ENCODE results near the gene DDX54.
A peak's percentile ranks its signal among the peaks of the same experiment; 100 is the strongest.

DDX54 gene

GRCh38 chr12:113196990-113197389, 11.7 kb upstream of the DDX54 start:
- DNase-seq, result peak in 41 of 42 donors; percentile 35 to 89 (median 70)
- intact Hi-C loops (cut with DNase I), result loop anchor here (10.0 kb wide), 2 partner anchors 158 to 228 kb away; partner anchors contain the start of genes PLBD2 and SDSL

- DNase-seq, result no peak
- intact Hi-C loops (cut with DNase I), result loop anchor here (10.0 kb wide), 2 partner anchors 158 to 228 kb away; partner anchors contain the start of genes PLBD2 and SDSL
Measured at GRCh38 chr12:113196582-113196981, 11.3 kb upstream of the DDX54 start.

- intact Hi-C loops (cut with DNase I), result loop anchor here (10.0 kb wide), 2 partner anchors 159 to 229 kb away; partner anchors contain the start of genes PLBD2 and SDSL
- no peak for DNase-seq
Measured at GRCh38 chr12:113195598-113195997, 10.3 kb upstream of the DDX54 start.

GRCh38 chr12:113194971-113195391, 9.7 kb upstream of the DDX54 start:
- intact Hi-C loops (cut with DNase I), result loop anchor here (10.0 kb wide), 2 partner anchors 160 to 230 kb away; partner anchors contain the start of genes PLBD2 and SDSL
- no peak for DNase-seq

- no peak for DNase-seq
- intact Hi-C loops (cut with DNase I), result loop anchor here (10.0 kb wide), 2 partner anchors 164 to 234 kb away; partner anchors contain the start of genes PLBD2 and SDSL
Measured at GRCh38 chr12:113191227-113191626, 5.9 kb upstream of the DDX54 start.

GRCh38 chr12:113190761-113191160, 5.5 kb upstream of the DDX54 start:
- peak in 3 of 42 donors; percentile 23 to 43 (median 31) for DNase-seq
- intact Hi-C loops (cut with DNase I), result loop anchor here (10.0 kb wide), 2 partner anchors 164 to 234 kb away; partner anchors contain the start of genes PLBD2 and SDSL

- intact Hi-C loops (cut with DNase I), result no loop called here
Measured at GRCh38 chr12:113189361-113189760, 4.1 kb upstream of the DDX54 start.

GRCh38 chr12:113186666-113187325, 1.5 kb upstream of the DDX54 start:
- DNase-seq, result no peak
- intact Hi-C loops (cut with DNase I), result no loop called here

More at GRCh38 chr12:113189361-113189760, 4.1 kb upstream of the DDX54 start:
- no peak for DNase-seq

GRCh38 chr12:113186033-113186365, 721 bp upstream of the DDX54 start:
- intact Hi-C loops (cut with DNase I), result no loop called here
- no peak for DNase-seq

- peak; percentile 76 to 96 (median 88) for DNase-seq
- intact Hi-C loops (cut with DNase I), result no loop called here
Measured at GRCh38 chr12:113184900-113185179, 438 bp downstream of the DDX54 start.

GRCh38 chr12:113184098-113184899, 979 bp downstream of the DDX54 start:
- DNase-seq, result peak in 4 of 42 donors; percentile 9 to 33 (median 26)
- intact Hi-C loops (cut with DNase I), result no loop called here

- intact Hi-C loops (cut with DNase I), result no loop called here
- DNase-seq, result no peak
Measured at GRCh38 chr12:113183030-113183589, 2.2 kb downstream of the DDX54 start.

- no peak for DNase-seq
- intact Hi-C loops (cut with DNase I), result no loop called here
Measured at GRCh38 chr12:113181975-113182374, 3.3 kb downstream of the DDX54 start.

- intact Hi-C loops (cut with DNase I), result no loop called here
- no peak for DNase-seq
Measured at GRCh38 chr12:113180333-113180732, 4.9 kb downstream of the DDX54 start.

- intact Hi-C loops (cut with DNase I), result no loop called here
- DNase-seq, result no peak
Measured at GRCh38 chr12:113179023-113179422, 6.3 kb downstream of the DDX54 start.

- DNase-seq, result peak; percentile 19 to 94 (median 83)
Measured at GRCh38 chr12:113174461-113175384, 10.6 kb downstream of the DDX54 start.

GRCh38 chr12:113173081-113173698, 12.1 kb downstream of the DDX54 start:
- no peak for DNase-seq
- intact Hi-C loops (cut with DNase I), result loop anchor here (5.0 kb wide), 1 partner anchor 126 kb away; no protein-coding TSS in a partner anchor

More at GRCh38 chr12:113174461-113175384, 10.6 kb downstream of the DDX54 start:
- intact Hi-C loops (cut with DNase I), result loop anchor here (5.0 kb wide), 1 partner anchor 127 kb away; no protein-coding TSS in a partner anchor

- intact Hi-C loops (cut with DNase I), result loop anchor here (5.0 kb wide), 1 partner anchor 125 kb away; no protein-coding TSS in a partner anchor
- DNase-seq, result no peak
Measured at GRCh38 chr12:113172185-113172584, 13.1 kb downstream of the DDX54 start.

Data from head of caudate nucleus (tissue), 42 donors.